Astrocyte of the spinal cord (primary cell): ENCODE measurements around the gene DGKH.
"Not testable (repeated sequence)": the region's sequence is repeated elsewhere in the genome, so short reads cannot be mapped to it uniquely, and the experiment has no call there.

ENCODE experiments used
- DNase-seq: peaks from one replicate; pipeline ENCODE4 v3.0.0; 2011; ENCODE audit warnings: low read depth, low spot score
- H3K4me3 ChIP-seq: 2 replicates; pipeline ENCODE4 v1.5.1; 2011; ENCODE audit warnings: low read depth, mild to moderate bottlenecking, low read length, moderate library complexity
- CTCF ChIP-seq: IDR thresholded peaks from 2 replicates; pipeline ENCODE4 v1.5.1; 2012; ENCODE audit warnings: low read depth, mild to moderate bottlenecking, low read length, inconsistent platforms
- in situ Hi-C: cut with HindIII; loops from 2 replicates; pipeline ENCODE4 v1.10.0; 2017; ENCODE audit warnings: low sequenced_read_pairs

DGKH gene

GRCh38 chr13:42066542-42066941 is 18.1 kb downstream of the DGKH start:
- H3K4me3 ChIP-seq: no peak overlapping the region
- no peak for TF ChIP-seq CTCF
- peak; percentile 86 for DNase-seq
- in situ Hi-C loops: no loop called here

DNA sequence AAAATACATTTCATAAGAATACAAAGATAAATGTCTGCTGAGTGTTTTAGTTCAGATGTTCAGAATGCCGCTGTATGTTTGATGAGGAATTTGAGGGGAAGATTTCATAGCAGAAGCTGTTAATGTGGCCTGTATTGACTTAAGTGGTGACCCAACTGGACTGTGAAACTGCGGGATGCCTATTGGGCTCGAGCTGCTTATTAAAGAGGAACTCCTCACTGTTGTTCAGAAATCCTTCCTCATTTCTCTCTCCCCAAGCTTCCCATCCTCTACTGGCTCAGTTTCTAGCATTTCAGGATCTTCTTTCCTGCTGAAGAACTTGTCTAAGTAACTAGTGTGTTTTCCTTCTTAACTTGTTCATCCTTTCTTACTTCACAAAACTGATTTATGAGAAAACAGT is 20.4 kb downstream of the DGKH start:
- TF ChIP-seq CTCF: no peak
- in situ Hi-C loops: no loop called here
- no peak for DNase-seq
- H3K4me3 ChIP-seq: no peak overlapping the region

DNA sequence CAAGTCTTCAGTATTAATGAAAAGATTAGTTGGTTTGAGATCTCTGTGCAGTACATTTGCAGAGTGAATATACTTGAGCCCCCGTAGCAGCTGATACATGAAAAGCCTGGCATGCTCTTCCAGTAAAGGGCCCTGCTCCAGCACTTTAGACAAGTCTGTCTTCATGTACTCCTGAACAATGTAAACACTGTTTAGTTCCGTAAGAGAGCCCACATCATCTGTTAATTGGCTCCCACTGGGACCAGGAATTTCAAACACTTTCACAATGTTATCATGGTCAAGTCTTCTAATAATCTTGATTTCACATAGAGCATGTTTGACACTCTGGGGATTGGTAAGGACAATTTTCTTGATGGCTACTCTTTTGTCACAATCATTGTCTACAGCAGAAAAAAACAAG is 22.2 kb downstream of the DGKH start:
- H3K4me3 ChIP-seq, in situ Hi-C loops, DNase-seq: not testable (repeated sequence)

DNA sequence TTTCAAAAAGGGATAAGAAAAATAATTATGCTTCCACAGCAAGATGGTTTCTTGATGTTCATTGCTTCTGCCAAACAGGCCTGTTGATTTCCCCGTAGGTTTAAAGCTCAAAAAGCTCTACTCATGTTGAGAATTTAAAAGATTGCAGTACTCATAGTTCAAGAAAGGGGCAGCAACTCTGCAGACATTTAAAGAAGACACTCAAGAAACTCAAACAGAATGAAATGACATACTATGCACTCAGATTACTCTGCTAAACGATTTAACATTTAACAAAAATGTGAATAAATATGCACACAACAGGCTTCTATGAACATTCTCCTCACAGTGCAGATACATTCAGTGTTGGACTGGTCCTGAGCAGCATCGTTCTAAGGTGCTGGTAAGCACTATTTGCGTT is 22.7 kb downstream of the DGKH start:
- H3K4me3 ChIP-seq, in situ Hi-C loops, DNase-seq: not testable (repeated sequence)

DNA sequence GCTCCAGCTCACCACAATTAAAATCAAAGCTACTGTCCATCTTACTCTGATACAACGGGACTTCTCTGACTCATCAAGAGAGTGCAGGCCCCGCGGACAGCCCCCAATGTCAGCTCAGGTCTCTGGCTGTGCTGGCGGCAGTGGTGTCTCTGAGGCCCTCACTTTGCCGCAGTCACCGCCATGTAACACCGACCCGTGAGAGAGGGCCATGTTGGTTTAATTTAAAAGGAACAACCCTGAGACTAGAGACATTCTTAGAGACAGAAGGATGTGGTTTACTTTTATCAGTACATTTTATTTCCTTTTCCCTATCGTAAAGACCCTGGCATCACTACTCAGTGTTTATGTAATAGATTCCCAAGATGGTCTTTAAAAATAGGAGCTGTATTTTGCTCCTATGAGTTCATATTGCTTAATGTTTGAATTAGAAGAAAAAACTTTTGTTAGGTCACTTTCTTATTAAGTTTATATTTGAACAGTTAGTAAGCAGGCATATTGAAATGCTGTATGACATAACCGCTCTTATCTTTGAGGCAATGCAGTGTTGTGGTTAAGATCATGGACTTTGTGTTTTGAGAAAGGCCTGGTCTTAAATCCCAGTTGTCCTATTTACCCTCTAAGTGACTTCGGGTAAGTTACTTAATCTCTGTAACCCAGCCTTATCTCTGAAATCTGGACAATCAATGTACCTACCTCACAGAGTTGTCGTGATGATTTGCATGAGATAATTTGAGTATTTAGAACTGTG is 23.4 kb downstream of the DGKH start:
- DNase-seq: no peak
- in situ Hi-C loops: no loop called here
- no peak overlapping the region for H3K4me3 ChIP-seq
- TF ChIP-seq CTCF: no peak

DNA sequence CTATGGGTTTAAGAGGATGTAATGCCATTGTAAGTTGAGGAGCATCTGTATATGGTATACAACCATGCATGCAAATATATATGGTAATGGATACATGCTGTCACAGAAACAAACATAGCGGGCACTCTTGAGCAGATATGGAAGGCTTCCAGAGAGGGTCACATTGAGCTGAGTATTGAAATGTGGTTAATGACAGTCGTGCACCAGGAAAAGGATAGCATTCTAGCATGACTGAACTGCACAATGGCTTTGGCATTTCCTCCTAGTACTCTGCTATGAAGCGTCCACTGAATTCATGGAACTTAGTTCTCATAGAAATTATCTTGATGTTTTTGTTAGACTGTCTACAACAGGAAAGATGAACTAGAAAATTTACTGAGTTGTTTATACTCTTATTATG is 25.2 kb downstream of the DGKH start:
- no peak for TF ChIP-seq CTCF
- no peak overlapping the region for H3K4me3 ChIP-seq
- no peak for DNase-seq
- in situ Hi-C loops: no loop called here

DNA sequence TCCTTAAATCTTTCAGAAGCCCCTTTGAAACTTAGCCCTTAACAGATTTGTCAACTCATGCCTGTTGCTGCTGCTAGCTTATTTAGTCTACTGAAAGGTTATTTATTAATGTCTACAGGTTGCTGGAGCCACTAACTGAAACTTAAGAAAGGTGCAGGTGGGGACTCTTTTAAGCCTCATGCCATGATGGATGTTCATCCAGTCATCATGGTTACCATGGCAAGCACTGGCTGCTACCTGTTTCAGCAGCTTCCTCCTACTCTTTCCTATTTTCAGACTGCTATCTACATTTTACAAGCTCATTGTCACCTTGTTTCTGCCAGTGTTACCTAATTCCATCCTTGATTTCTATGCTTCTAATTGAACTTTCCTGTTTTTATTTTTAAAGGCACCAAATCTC is 27.1 kb downstream of the DGKH start:
- in situ Hi-C loops: no loop called here
- no peak for DNase-seq

More for the DNA sequence above, 27.1 kb downstream of the DGKH start:
- TF ChIP-seq CTCF: no peak
- no peak overlapping the region for H3K4me3 ChIP-seq
